K562 (cell line): Measurements from ENCODE around the gene PCBP2. TPM values are rescaled to one million over a fixed set of nuclear protein-coding genes. Genes with fewer than 3 reads are reported as not detected.

Experiments used
- CLOCK ChIP-seq: fragments of 250-450 bp; sonication (Bioruptor Pico); IDR thresholded peaks from 2 replicates; pipeline ENCODE4 v1.4.0; 2020; ENCODE audit warnings: mild to moderate bottlenecking, moderate library complexity, borderline replicate concordance
- HDAC2 ChIP-seq: fragments of 450-650 bp; IDR thresholded peaks from 2 replicates; pipeline ENCODE4 v1.6.1; 2016; ENCODE audit warnings: mild to moderate bottlenecking
- IRF1 ChIP-seq: sonication (generic); formaldehyde crosslinking; IDR thresholded peaks from 2 replicates; pipeline ENCODE4 v1.8.0; 2022; ENCODE audit warnings: missing genetic modification reagents, mild to moderate bottlenecking, borderline replicate concordance
- KHSRP ChIP-seq: fragments of 450-650 bp; IDR thresholded peaks from 2 replicates; pipeline ENCODE4 v1.6.1; 2017
- POLR3A ChIP-seq: IDR thresholded peaks from 2 replicates; pipeline ENCODE4 v1.6.1; 2011; ENCODE audit warnings: borderline replicate concordance, mild to moderate bottlenecking, moderate library complexity; ENCODE audit not compliant: insufficient read length, insufficient read depth; ENCODE audit errors: extremely low read depth
- PTTG1 ChIP-seq: fragments of 450-650 bp; IDR thresholded peaks from 2 replicates; pipeline ENCODE4 v1.6.1; 2016; ENCODE audit warnings: low read depth, mild to moderate bottlenecking, missing genetic modification characterization, missing compliant biosample characterization
- RAD51 ChIP-seq: fragments of 450-650 bp; IDR thresholded peaks from 2 replicates; pipeline ENCODE4 v1.7.1; 2016; ENCODE audit warnings: low read depth, mild to moderate bottlenecking, borderline replicate concordance
- RBM34 ChIP-seq: fragments of 200-400 bp; formaldehyde crosslinking; IDR thresholded peaks from 2 replicates; pipeline ENCODE4 v1.6.1; 2018; ENCODE audit warnings: low read length, borderline replicate concordance; ENCODE audit not compliant: insufficient read depth
- SMAD1 ChIP-seq: fragments of 150-350 bp; IDR thresholded peaks from 2 replicates; pipeline ENCODE4 v1.6.1; 2014; ENCODE audit warnings: low read length, low read depth; ENCODE audit not compliant: partially characterized antibody
- SNIP1 ChIP-seq: fragments of 450-650 bp; IDR thresholded peaks from 2 replicates; pipeline ENCODE4 v1.7.1; 2017; ENCODE audit warnings: low read depth, mild to moderate bottlenecking
- ZKSCAN1 ChIP-seq: fragments of 150-350 bp; IDR thresholded peaks from 2 replicates; pipeline ENCODE4 v1.6.1; 2016; ENCODE audit warnings: low read depth, low read length
- ZNF24 ChIP-seq: fragments of 450-650 bp; IDR thresholded peaks from 2 replicates; pipeline ENCODE4 v1.6.1; 2016
- ZNF655 ChIP-seq: fragments of 250-450 bp; sonication (Bioruptor Pico); IDR thresholded peaks from 2 replicates; pipeline ENCODE4 v1.5.0; 2021
- polyA plus RNA-seq, 8 experiments: library from polyadenylated mRNA; depleted of rRNA in 4 of 8; stranded (reverse) in 5 of 8; unstranded in 3 of 8; fragments of >200 nt; fragmentation: Nextera tagmentation in 2 of 8; fragmentation: Illumina TruSeq in 1 of 8; extraction: Ambion mirVana in 2 of 8; extraction: Trizol in 1 of 8; gene quantifications; 2 replicates each; pipeline versions ENCODE4 v1.2.1 to v1.2.3, GENCODE V29; 2011 to 2014; ENCODE audit warnings: inconsistent platforms in 1 of 8, missing spikeins in 1 of 8
- total RNA-seq, 7 experiments: library from RNA; depleted of rRNA in 6 of 7; stranded (reverse); fragments of >200 nt in 6 of 7; fragmentation: Illumina TruSeq in 2 of 7; extraction: Trizol in 2 of 7; gene quantifications; 2 replicates each; pipeline versions ENCODE4 v1.2.1 to v1.2.3, GENCODE V29; 2011 to 2021; ENCODE audit warnings: low replicate concordance in 1 of 7
- TF ChIP-seq, protein P1 (sequence below), 2 experiments: fragments of 450-650 bp; formaldehyde crosslinking in 1 of 2; IDR thresholded peaks; 2 replicates each; pipeline versions ENCODE4 v1.4.0 to v1.6.1; 2014 to 2020; ENCODE audit warnings: mild to moderate bottlenecking in 2 of 2, borderline replicate concordance in 1 of 2, low read depth in 1 of 2

Gene PCBP2
- total and polyA plus RNA-seq, 9 of the 15 experiments (the other 6 are each of a cell fraction or from before 2014, with no cell fraction given), result 137 to 831 (median 328) TPM

DNA sequence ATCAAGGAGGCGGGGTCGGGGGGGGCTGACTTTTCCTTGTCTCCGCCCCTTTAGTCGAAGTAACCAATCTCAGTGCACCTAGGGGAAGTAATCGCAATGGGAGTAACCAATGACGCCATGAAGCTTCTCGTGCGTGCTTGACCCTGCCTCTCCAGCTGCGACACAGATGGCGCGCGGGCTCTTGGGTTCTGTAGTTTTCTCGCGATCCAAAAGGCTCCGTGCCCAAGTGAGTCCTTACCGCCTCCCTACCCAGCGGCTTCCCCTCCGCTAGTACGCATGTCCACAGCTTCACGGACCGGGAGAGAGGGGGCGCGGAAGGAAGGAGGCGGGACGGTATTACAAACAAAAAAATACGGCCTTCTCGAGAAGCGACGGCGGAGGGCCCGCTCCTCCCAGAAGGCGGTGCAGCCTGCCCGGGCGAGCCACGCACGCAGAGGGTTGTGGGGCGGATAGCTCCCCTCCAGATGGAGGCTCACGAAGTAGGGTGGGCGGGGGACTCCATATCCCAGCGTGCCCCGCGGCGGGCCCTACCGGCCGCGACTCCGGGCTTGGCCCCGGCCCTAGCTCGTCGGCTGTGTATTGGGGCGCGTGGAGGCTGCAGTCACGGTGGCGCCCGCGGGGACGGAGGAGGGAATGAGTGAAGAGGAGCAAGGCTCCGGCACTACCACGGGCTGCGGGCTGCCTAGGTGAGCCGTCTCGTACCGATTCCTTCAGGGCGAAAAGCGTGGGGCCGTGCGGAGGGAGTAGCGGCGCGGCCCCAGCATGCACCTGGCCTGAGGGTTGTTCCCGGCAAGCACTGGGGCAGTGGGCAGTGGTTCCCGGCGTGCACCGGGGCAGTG is 49.1 kb downstream of the PCBP2 start, which contains the start of gene TARBP2 (continued):
- TF ChIP-seq CLOCK (CRISPR knock-in tag), result peak; percentile 82; the same call in 1 of the 2 replicates
- no peak for TF ChIP-seq IRF1
- no peak for TF ChIP-seq HDAC2
- no peak for TF ChIP-seq RBM34
- 0 out of 2 replicates have a peak, but pooled peaks have one; percentile 11 for TF ChIP-seq ZKSCAN1
- TF ChIP-seq RAD51, result no peak; the same call in 1 of the 2 replicates
- TF ChIP-seq SNIP1, result no peak
- TF ChIP-seq ZNF655 (CRISPR knock-in tag), result no peak
- no peak for TF ChIP-seq POLR3A
- TF ChIP-seq, protein P1, sequence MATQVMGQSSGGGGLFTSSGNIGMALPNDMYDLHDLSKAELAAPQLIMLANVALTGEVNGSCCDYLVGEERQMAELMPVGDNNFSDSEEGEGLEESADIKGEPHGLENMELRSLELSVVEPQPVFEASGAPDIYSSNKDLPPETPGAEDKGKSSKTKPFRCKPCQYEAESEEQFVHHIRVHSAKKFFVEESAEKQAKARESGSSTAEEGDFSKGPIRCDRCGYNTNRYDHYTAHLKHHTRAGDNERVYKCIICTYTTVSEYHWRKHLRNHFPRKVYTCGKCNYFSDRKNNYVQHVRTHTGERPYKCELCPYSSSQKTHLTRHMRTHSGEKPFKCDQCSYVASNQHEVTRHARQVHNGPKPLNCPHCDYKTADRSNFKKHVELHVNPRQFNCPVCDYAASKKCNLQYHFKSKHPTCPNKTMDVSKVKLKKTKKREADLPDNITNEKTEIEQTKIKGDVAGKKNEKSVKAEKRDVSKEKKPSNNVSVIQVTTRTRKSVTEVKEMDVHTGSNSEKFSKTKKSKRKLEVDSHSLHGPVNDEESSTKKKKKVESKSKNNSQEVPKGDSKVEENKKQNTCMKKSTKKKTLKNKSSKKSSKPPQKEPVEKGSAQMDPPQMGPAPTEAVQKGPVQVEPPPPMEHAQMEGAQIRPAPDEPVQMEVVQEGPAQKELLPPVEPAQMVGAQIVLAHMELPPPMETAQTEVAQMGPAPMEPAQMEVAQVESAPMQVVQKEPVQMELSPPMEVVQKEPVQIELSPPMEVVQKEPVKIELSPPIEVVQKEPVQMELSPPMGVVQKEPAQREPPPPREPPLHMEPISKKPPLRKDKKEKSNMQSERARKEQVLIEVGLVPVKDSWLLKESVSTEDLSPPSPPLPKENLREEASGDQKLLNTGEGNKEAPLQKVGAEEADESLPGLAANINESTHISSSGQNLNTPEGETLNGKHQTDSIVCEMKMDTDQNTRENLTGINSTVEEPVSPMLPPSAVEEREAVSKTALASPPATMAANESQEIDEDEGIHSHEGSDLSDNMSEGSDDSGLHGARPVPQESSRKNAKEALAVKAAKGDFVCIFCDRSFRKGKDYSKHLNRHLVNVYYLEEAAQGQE (IDR thresholded peaks at IDR 0.05; ENCODE audit: borderline replicate concordance), result no peak
- TF ChIP-seq, protein P1 (CRISPR knock-in tag; IDR thresholded peaks at IDR 0.05; ENCODE audit: low read depth), result peak; percentile 60; the same call in 1 of the 2 replicates
- no peak for TF ChIP-seq PTTG1 (tag)
- no peak for TF ChIP-seq SMAD1
- TF ChIP-seq ZNF24, result no peak
- no peak for TF ChIP-seq KHSRP
